Endothelial cell of umbilical vein (primary cell): Measurements from ENCODE around the gene FLT4.

Experiments used
- CTCF ChIP-seq, 2 donors: IDR thresholded peaks; 1 replicate in 1 of 2; 2 replicates in 1 of 2; pipeline ENCODE4 v1.5.1; 2011; ENCODE audit warnings: low read length in 2 of 2, mild to moderate bottlenecking in 2 of 2, moderate library complexity in 2 of 2, control low read depth in 1 of 2, inconsistent platforms in 1 of 2, low read depth in 1 of 2; ENCODE audit not compliant: insufficient read depth in 1 of 2; ENCODE audit errors: extremely low read depth in 1 of 2
- EZH2 ChIP-seq: IDR thresholded peaks from 2 replicates; pipeline ENCODE4 v1.6.1; 2012; ENCODE audit warnings: borderline replicate concordance, low read depth, mild to moderate bottlenecking, moderate library complexity, low read length, inconsistent platforms; ENCODE audit not compliant: severe bottlenecking
- GATA2 ChIP-seq: IDR thresholded peaks from 2 replicates; pipeline ENCODE4 v1.7.0; 2011; ENCODE audit warnings: low read depth, mild to moderate bottlenecking, moderate library complexity, mixed read lengths, low read length; ENCODE audit not compliant: insufficient read length, insufficient read depth
- JUN ChIP-seq: IDR thresholded peaks from 2 replicates; pipeline ENCODE4 v1.6.1; 2011; ENCODE audit warnings: borderline replicate concordance, low read depth; ENCODE audit not compliant: insufficient read length, insufficient read depth
- MYC ChIP-seq: IDR thresholded peaks from one replicate; pipeline ENCODE4 v1.6.1; 2011; ENCODE audit warnings: mild to moderate bottlenecking, low read depth, low read length
- POLR2A ChIP-seq: IDR thresholded peaks from 2 replicates; pipeline ENCODE4 v1.6.1; 2012; ENCODE audit warnings: low read depth, mild to moderate bottlenecking, control low read depth, low read length
- POLR2AphosphoS5 ChIP-seq: IDR thresholded peaks from 2 replicates; pipeline ENCODE4 v1.6.1; 2012; ENCODE audit warnings: low read depth, mild to moderate bottlenecking, control low read depth, low read length, moderate library complexity; ENCODE audit not compliant: insufficient read depth

- TF ChIP-seq POLR2AphosphoS5 (no peak), JUN (no peak), POLR2A (no peak), CTCF (IDR thresholded peaks at IDR 0.05; ENCODE audit: extremely low read depth in 1 of 2, insufficient read depth in 1 of 2, low read depth in 1 of 2, low read length in 2 of 2) (no peak), EZH2 (no peak), GATA2 (no peak), MYC (no peak)
Observed at GRCh38 chr5:180575571-180575970, 73.8 kb downstream of the FLT4 start.
